Bone marrow (tissue), 2 donors: ENCODE measurements around the gene ZNF232.
"Not testable (repeated sequence)": the region's sequence is repeated elsewhere in the genome, so short reads cannot be mapped to it uniquely, and the experiment has no call there.

Experiments used
- DNase-seq, 2 donors: peaks; one replicate each; lab custom pipeline; 2025; lab: John Stamatoyannopoulos, UW

The ZNF232 gene

DNA sequence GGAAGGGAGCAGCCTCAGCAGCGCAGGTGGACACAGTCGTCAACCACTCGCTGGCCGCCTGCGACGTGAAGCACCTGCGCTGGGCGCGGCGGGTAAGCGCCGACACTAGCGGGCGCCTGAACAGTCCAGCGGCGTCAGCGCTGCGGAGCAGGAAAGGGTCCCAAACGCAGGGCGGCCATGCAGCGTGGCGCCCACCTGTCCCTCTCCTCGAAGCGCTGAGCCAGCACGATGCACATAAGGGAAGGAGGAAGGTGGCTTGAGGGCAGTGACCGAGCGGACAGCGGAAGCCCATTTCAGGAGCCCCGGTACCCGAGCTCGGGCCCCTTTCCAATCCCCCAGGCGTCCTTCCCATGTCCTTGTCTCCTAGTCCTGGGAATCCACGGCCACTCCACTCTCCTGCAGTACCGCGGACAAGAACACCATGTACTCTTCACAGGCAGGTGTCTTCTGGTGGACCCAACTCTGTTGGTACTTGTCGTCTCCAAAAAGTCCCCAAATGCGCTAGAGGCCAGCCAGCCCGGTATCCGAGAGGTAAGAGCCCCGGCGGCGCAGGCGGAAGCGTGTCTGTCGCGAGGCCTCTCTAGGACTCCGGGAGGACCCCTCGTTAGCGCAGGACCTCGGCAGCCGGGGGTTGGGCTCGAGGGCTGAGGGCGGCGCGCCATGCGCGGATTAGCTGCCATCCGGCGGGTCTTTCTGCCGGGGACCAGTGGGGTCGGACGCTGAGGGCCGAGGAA, 14.4 kb downstream of the ZNF232 start:
- DNase-seq = no peak

DNA sequence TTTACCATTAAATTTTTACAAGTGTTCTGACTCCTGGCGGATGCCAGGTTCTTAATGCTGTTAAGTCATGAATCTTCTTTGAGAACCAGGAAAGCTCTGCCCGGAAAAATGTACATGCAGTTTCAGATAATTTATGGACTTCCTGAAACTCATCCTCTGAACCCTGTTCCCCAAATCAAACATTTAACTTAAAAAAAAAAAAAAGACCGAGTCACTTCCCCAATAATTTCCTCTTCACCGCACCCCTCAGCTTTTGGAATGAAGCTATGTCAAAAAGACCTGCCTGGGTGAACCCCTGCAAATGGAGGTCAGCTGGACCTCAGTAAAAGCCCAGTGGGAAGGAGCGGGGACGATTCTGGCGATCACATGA, 15.0 kb downstream of the ZNF232 start:
- peak in 1 of 2 donors; percentile 36 for DNase-seq

DNA sequence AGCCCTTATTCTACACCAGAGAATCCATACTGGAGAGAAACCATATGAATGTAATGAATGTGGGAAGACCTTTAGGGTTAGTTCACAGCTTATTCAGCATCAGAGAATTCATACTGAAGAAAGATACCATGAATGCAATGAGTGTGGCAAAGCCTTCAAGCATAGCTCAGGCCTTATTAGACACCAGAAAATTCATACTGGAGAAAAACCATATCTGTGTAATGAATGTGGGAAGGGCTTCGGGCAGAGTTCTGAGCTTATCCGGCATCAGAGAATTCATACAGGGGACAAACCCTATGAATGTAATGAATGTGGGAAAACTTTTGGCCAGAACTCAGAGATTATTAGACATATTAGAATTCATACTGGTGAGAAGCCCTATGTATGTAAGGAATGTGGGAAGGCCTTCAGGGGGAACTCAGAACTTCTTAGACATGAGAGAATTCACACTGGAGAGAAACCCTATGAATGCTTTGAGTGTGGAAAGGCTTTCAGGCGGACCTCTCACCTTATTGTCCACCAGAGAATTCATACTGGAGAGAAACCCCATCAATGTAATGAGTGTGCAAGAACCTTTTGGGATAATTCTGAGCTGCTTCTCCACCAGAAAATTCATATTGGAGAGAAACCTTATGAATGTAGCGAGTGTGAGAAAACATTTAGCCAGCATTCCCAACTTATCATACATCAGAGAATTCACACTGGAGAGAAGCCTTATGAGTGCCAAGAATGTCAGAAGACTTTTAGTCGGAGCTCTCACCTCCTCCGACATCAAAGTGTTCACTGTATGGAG, 19.3 kb downstream of the ZNF232 start:
- no peak for DNase-seq

DNA sequence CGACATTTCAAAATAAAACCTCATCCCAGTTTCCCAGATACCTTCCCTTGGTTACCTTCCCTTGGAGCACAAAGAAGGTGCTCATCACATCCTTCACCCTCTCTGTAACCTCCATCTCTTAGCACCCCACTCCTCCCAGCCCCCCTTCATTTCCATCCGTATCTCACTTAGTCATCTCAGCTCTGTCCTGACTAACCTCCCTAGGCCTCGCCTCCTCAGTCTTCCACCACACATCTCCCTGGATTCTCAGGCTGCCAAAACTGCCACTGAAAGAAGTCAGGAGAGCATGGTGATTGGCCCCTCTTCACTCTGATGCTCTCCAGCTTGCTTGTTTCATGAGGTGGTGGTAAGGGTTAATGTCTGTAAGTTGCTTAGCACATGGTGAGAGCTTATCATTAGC, 31.1 kb downstream of the ZNF232 start:
- no peak for DNase-seq

DNA sequence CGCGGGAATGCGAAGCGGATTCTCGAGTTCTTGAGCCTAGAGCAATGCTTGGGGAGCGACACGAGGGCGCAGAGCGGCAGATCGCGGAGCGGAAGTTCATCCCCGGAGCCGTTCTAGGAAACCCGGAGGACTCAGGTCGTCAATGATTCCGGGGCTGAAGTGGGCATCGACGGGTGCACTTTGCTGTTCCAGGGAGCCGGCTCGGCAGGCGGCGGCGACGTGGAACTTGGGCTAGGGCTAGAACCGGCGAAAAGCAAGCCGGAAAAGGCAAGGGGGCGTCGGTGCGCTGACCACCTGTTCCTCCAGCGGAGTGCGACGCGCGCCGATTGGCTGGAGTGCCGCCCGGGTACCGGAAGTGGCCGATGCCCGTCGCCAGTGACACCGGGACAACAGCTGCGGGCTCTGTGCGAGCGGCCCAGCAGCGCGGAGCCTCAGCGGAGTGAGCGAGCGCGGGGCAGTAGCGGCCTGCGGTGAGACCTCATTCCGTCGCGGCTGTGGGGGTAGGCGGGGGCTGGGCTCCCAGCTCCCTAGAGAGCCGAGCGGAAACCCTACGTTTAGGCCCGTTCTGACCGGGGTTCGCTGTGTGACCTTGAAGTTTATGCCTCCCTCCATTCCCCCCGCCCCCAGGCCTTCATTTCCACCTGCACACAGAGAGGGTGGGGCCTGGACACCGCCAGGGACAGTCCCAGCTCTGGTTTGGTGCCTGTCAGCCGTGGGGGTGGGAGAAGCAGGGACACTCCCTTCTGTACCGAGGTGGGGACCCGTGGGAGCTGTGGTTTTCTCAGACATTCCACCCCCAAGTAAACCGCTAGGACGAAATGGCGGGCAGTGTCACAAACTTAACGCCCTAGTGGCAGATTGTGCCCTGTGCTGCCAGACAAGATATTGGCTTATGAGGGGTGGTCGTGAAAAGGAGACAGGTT, 33.3 kb downstream of the ZNF232 start, which contains the start of gene ZFP3:
ZFP3 (plus strand) TSS at position 362 of the 923 bp plus-strand sequence. CDS start 13,038 bp downstream, outside the sequence.
- peak; percentile 60 to 71 for DNase-seq

DNA sequence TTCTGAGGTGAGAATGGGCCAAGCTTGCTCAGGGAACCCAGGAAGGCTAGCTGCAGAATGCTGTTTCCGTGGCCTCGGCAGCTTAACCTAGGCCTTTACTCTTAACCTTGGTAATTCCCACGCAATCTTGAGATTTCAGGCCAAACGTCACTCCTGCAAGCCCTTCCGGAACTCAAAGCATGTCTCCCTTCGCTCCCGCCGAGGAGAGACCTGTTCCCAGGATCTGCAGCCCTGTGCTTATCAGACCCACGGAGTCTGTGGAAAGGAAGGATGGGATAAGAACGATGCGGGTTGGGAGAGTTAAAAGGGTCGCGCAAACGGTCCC, 33.9 kb downstream of the ZNF232 start:
- no peak for DNase-seq

DNA sequence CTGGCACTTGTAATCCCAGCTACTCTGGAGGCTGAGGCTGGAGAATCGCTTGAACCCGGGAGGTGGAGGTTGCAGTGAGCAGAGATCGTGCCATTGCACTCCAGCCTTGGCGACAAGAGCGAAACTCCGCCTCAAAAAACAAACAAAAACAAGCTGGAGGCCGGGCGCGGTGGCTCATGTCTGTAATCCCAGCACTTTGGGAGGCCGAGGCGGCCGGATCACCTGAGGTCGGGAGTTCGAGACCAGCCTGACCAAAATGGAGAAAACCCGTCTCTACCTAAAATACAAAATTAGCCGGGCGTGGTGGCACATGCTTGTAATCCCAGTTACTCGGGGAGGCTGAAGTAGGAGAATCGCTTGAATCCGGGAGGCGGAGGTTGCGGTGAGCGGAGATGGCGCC, 34.4 kb downstream of the ZNF232 start:
- not testable (repeated sequence) for DNase-seq

DNA sequence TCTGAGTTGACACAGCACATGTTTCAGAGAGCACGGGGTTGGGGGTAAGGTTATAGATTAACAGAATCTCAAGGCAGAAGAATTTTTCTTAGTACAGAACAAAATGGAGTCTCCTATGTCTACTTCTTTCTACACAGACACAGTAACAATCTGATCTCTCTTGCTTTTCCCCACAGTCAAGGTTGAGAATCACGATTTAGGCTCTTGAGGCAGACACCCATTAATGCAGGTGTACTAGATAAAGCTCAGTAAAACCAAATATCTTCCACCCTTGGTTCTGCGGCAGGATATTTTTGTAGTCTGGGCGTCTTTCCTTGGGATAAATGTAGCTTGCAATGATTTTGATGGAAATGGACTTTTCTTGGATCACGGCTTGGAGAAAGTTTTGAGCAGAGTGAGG, 36.2 kb downstream of the ZNF232 start:
- DNase-seq = not testable (repeated sequence)

DNA sequence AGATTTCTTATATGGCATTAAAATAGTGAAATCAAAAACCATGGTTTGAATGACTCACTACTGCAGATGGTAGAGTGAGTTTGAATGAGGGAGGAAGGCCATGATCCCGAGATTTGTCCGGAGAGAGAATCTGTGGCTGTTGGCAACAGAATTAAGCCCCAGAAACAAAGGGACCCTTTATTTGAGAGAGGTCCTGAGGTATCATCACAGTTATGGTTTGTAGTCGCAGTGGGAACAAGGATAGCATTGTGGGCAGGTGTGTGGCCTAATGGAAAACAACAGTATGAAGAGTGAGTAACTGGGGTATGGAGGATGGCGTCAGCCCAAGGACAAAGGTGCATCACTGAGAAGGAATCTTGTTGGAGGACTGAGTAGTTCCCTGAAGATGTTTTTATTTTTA, 42.0 kb downstream of the ZNF232 start:
- DNase-seq = no peak

DNA sequence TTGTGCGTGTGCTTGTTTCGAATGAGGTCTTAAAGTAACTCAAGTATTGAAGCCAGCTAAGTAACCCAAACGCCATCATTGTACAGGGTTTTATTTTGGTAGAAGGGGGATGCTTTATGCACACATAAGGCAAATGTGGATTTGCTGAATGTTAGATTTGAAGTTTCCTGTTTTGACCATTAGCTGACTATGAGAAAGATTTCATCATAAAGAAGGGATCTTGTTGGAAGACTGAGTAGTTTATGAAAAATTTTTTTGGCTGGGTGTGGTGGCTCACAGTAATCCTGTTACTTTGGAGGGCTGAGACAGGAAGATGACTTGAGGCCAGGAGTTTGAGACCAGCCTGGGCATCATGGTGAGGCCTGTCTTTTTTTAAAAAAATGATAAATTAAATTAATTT, 43.4 kb downstream of the ZNF232 start:
- DNase-seq = no peak

DNA sequence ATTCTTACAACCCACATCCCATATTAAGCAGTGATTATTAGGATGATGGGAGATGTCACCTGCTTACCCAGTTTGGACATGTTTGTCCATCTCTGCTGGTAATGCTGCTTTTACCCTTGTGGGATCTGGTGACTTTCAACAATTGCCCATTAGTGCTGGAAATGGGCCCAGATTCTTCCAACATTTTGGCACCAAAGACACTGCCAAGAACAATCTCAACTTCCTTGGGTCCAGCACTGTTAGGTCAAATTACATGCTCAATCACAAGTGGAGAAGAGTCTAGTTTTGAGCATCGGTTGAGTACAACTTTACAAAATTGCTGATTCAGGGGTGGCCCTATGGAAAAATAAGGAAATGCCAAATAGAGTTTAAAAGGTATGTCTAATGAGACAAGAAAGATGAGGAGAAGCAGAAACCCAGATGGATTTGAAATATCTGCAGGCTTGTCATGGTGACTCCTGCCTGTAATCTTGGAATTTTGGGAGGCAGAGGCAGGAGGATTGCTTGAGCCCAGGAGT, 46.4 kb downstream of the ZNF232 start:
- no peak for DNase-seq
